SK-N-MC (cell line): ENCODE data around the gene MSH6.

ENCODE experiments used
- EZH2 ChIP-seq: fragments of 200-600 bp; sonication (generic); IDR thresholded peaks from one replicate; pipeline ENCODE4 v1.6.1; 2017; ENCODE audit warnings: antibody characterized with exemption
- FOXP2 ChIP-seq: optimal IDR thresholded peaks from 2 replicates; pipeline ENCODE3; 2011; ENCODE audit warnings: mild to moderate bottlenecking, moderate library complexity; ENCODE audit not compliant: insufficient read depth; ENCODE audit errors: extremely low read length, control extremely low read depth
- POLR2AphosphoS5 ChIP-seq: IDR thresholded peaks from 2 replicates; pipeline ENCODE4 v1.6.1; 2012; ENCODE audit warnings: mild to moderate bottlenecking, low read depth, low read length, borderline replicate concordance

DNA sequence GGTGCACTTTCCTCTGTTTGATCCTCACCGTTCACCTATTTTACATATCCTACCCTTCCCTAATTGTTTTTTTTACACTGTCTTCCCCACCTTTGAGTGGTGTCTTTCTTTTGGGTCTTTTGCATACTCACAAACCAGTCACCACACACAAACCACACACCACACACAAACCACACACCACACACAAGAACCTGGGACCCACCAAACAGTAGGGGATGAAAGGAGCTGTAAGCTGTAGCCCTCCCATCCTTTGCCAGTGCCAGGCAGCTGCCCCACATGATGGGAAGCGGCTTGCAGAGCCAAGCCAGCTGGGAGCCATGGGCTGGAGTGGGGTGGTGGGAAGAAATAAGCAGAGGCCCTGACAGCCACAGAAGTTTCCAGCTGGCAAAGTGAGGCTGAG lies 38.9 kb upstream of the MSH6 start:
- TF ChIP-seq EZH2 = no peak
- no peak for TF ChIP-seq POLR2AphosphoS5
- TF ChIP-seq FOXP2 = no peak
